Suprapubic skin (tissue), 3 donors: ENCODE results near the gene KSR1.

Source experiments
- CTCF ChIP-seq, 2 donors: fragments of 200-600 bp in 1 of 2; fragments of 450-650 bp in 1 of 2; sonication (generic) in 1 of 2; IDR thresholded peaks; one replicate each; pipeline ENCODE4 v1.5.1; 2016 to 2019; ENCODE audit warnings: antibody characterized with exemption in 2 of 2, mild to moderate bottlenecking in 1 of 2, moderate library complexity in 1 of 2
- POLR2A ChIP-seq, 2 donors: fragments of 450-650 bp; IDR thresholded peaks; one replicate each; pipeline ENCODE4 v1.6.1; 2017; ENCODE audit warnings: antibody characterized with exemption in 2 of 2, mild to moderate bottlenecking in 2 of 2, moderate library complexity in 2 of 2

GRCh38 chr17:27423651-27424050 lies 32.6 kb upstream of the KSR1 start:
- TF ChIP-seq CTCF (IDR thresholded peaks at IDR 0.05) (no peak), POLR2A (IDR thresholded peaks at IDR 0.05) (no peak)
